HG02870 (cell line): ENCODE results near the gene FBXL7.

Source experiments
- ATAC-seq: cut with Tn5 transposase; IDR thresholded peaks from one replicate; pipeline ENCODE4 v1.9.1; 2021; ENCODE audit warnings: mild to moderate bottlenecking, moderate library complexity; ENCODE audit not compliant: unreplicated experiment

FBXL7 gene

GRCh38 chr5:15980835-15981234 is 480.9 kb downstream of the FBXL7 start:
- no peak for ATAC-seq

- ATAC-seq, result no peak
These were observed 483.4 kb downstream of the FBXL7 start for GRCh38 chr5:15983392-15983791.
